ENCODE data around the gene POLD2.

- TF ChIP-seq CTCF (IDR thresholded peaks at IDR 0.05) (no peak), EZH2 (IDR thresholded peaks at IDR 0.05) (no peak), EZH2phosphoT487 (IDR thresholded peaks at IDR 0.05) (no peak)
Observed at GRCh38 chr7:44101966-44102845, 21.1 kb downstream of the POLD2 start.

All from neural progenitor cell (in vitro differentiated cells).